HG02970 (cell line): ENCODE measurements around the gene TRA2B.

Experiments used
- ATAC-seq: cut with Tn5 transposase; IDR thresholded peaks from one replicate; pipeline ENCODE4 v1.9.1; 2021; ENCODE audit warnings: mild to moderate bottlenecking, moderate library complexity, moderate number of reproducible peaks; ENCODE audit not compliant: unreplicated experiment, low FRiP score

The TRA2B gene

GRCh38 chr3:185884641-185885040 lies 53.2 kb downstream of the TRA2B start:
- no peak for ATAC-seq

GRCh38 chr3:185881926-185882325 lies 55.9 kb downstream of the TRA2B start:
- ATAC-seq, result no peak

GRCh38 chr3:185880600-185880999 lies 57.2 kb downstream of the TRA2B start:
- ATAC-seq, result no peak

GRCh38 chr3:185878920-185879319 lies 58.9 kb downstream of the TRA2B start:
- ATAC-seq, result no peak

GRCh38 chr3:185874119-185874518 lies 63.7 kb downstream of the TRA2B start:
- ATAC-seq, result no peak

- no peak for ATAC-seq
These were observed 70.2 kb downstream of the TRA2B start for GRCh38 chr3:185867650-185868049.

GRCh38 chr3:185866995-185867394 lies 70.8 kb downstream of the TRA2B start:
- no peak for ATAC-seq

- no peak for ATAC-seq
These were observed 71.3 kb downstream of the TRA2B start for GRCh38 chr3:185866555-185866954.
